Left lung (tissue), 10 donors: ENCODE results near the gene AANAT. TPM values are rescaled to one million over a fixed set of nuclear protein-coding genes. Genes with fewer than 3 reads are reported as not detected.

Experiments
- ATAC-seq: fragments of 200-7000 bp; cut with Tn5 transposase; one replicate; pipeline ENCODE4 v1.9.1; 2020; ENCODE audit warnings: moderate library complexity
- DNase-seq, 4 donors: peaks; one replicate each; pipeline ENCODE4 v3.0.0-alpha.2; 2013 to 2020
- H3K27ac ChIP-seq, 2 donors: fragments of 200-600 bp; sonication (generic) in 1 of 2; one replicate each; pipeline versions ENCODE4 v1.5.0 to v1.8.0; 2020 to 2021
- H3K27me3 ChIP-seq, 2 donors: fragments of 200-600 bp; sonication (generic) in 1 of 2; one replicate each; pipeline versions ENCODE4 v1.5.0 to v1.8.0; 2020 to 2021
- H3K36me3 ChIP-seq, 2 donors: fragments of 200-600 bp; sonication (generic) in 1 of 2; one replicate each; pipeline versions ENCODE4 v1.5.0 to v1.8.0; 2020 to 2021
- H3K4me1 ChIP-seq, 2 donors: fragments of 200-600 bp; one replicate each; pipeline ENCODE4 v1.8.0; 2021
- H3K4me3 ChIP-seq, 2 donors: fragments of 200-600 bp; sonication (generic) in 1 of 2; one replicate each; pipeline versions ENCODE4 v1.5.0 to v1.8.0; 2020 to 2021; ENCODE audit warnings: mild to moderate bottlenecking in 1 of 2
- H3K9me3 ChIP-seq, 2 donors: fragments of 200-600 bp; sonication (generic) in 1 of 2; one replicate each; pipeline versions ENCODE4 v1.5.0 to v1.8.0; 2020 to 2021
- CTCF ChIP-seq, 2 donors: fragments of 200-600 bp; sonication (generic) in 1 of 2; IDR thresholded peaks; one replicate each; pipeline versions ENCODE4 v1.5.0 to v1.8.0; 2021; ENCODE audit warnings: antibody characterized with exemption in 2 of 2
- intact Hi-C, 2 donors: fragments of 100-400 bp; cut with DNase I; formaldehyde crosslinking; loops; one replicate each; pipeline versions ENCODE4 v1.11.2 to v1.14.2; 2022
- polyA plus RNA-seq, 6 donors: library from polyadenylated mRNA; unstranded; fragments of 120-200 nt; gene quantifications; one replicate each; pipeline ENCODE4 v1.2.1, GENCODE V29; 2013; ENCODE audit not compliant: insufficient read length in 6 of 6
- total RNA-seq, 2 donors: library from RNA; stranded (reverse); fragmentation: NEBNext Ultra II Directional; extraction: Animal tissue kit (Norgen Biotek cat#: 25700); gene quantifications; one replicate each; pipeline ENCODE4 v1.2.1, GENCODE V29; 2021
- donor health status: DM: no; HTN: yes; CAD: no.
- donor health status: DM: no; HTN: no; CAD: no.

AANAT gene
- total and polyA plus RNA-seq, 8 donors, result 0.10 to 0.23 (median 0.18) TPM; not detected in 3

GRCh38 chr17:76472258-76472645, 4.8 kb downstream of the AANAT start:
- Histone ChIP-seq H3K27me3 (no peaks in the 10 kb centered on the region), H3K4me1 (no peaks in the 10 kb centered on the region), H3K9me3 (no peaks in the 10 kb centered on the region), H3K4me3 (no peak overlapping the region), H3K27ac (no peak overlapping the region), H3K36me3 (peaks cover 0 to 86% of the 10 kb centered on the region in 2 donors)
- no peak for TF ChIP-seq CTCF (IDR thresholded peaks at IDR 0.05)
- intact Hi-C loops, result no loop called here
- ATAC-seq (no peak), DNase-seq (no peak)

- Histone ChIP-seq H3K9me3 (no peaks in the 10 kb centered on the region), H3K4me3 (no peak overlapping the region), H3K27me3 (no peaks in the 10 kb centered on the region), H3K36me3 (peaks cover 0 to 91% of the 10 kb centered on the region in 2 donors), H3K27ac (no peak overlapping the region), H3K4me1 (no peaks in the 10 kb centered on the region)
- DNase-seq, result peak in 1 of 4 donors; percentile 65
- intact Hi-C loops, result no loop called here
- no peak for ATAC-seq
- no peak for TF ChIP-seq CTCF (IDR thresholded peaks at IDR 0.05)
These were observed 5.3 kb downstream of the AANAT start for GRCh38 chr17:76472726-76473125.

- H3K27ac ChIP-seq, result no peak overlapping the region
- DNase-seq (peak in 1 of 4 donors; percentile 68), ATAC-seq (peak; percentile 7)
- H3K4me3 ChIP-seq, result no peak overlapping the region
- H3K4me1 ChIP-seq, result no peaks in the 10 kb centered on the region
- no peaks in the 10 kb centered on the region for H3K9me3 ChIP-seq
- intact Hi-C loops, result no loop called here
- TF ChIP-seq CTCF (IDR thresholded peaks at IDR 0.05), result peak in 1 of 2 donors; percentile 34
- no peaks in the 10 kb centered on the region for H3K27me3 ChIP-seq
- peaks cover 0 to 99% of the 10 kb centered on the region in 2 donors for H3K36me3 ChIP-seq
These were observed 6.2 kb downstream of the AANAT start for GRCh38 chr17:76473541-76473985.

GRCh38 chr17:76474238-76474637, 6.8 kb downstream of the AANAT start:
- intact Hi-C loops, result no loop called here
- Histone ChIP-seq H3K4me3 (no peak overlapping the region), H3K27ac (no peak overlapping the region), H3K9me3 (no peaks in the 10 kb centered on the region), H3K36me3 (peaks cover 0 to 100% of the 10 kb centered on the region in 2 donors), H3K27me3 (no peaks in the 10 kb centered on the region), H3K4me1 (no peaks in the 10 kb centered on the region)
- DNase-seq, result peak in 1 of 4 donors; percentile 45
- ATAC-seq, result no peak
- no peak for TF ChIP-seq CTCF (IDR thresholded peaks at IDR 0.05)

GRCh38 chr17:76474894-76475293, 7.5 kb downstream of the AANAT start:
- no peaks in the 10 kb centered on the region for H3K4me1 ChIP-seq
- H3K27ac ChIP-seq, result no peak overlapping the region
- no peak for TF ChIP-seq CTCF (IDR thresholded peaks at IDR 0.05)
- no peaks in the 10 kb centered on the region for H3K9me3 ChIP-seq
- intact Hi-C loops, result no loop called here
- DNase-seq (peak in 1 of 4 donors; percentile 70), ATAC-seq (no peak)
- peaks cover 0 to 99% of the 10 kb centered on the region in 2 donors for H3K36me3 ChIP-seq
- H3K4me3 ChIP-seq, result no peak overlapping the region
- H3K27me3 ChIP-seq, result no peaks in the 10 kb centered on the region
